HG03095 (cell line): ENCODE measurements around the gene MSI2.

Experiments
- ATAC-seq: cut with Tn5 transposase; IDR thresholded peaks from one replicate; pipeline ENCODE4 v1.9.1; 2021; ENCODE audit warnings: moderate library complexity; ENCODE audit not compliant: unreplicated experiment

The MSI2 gene

DNA sequence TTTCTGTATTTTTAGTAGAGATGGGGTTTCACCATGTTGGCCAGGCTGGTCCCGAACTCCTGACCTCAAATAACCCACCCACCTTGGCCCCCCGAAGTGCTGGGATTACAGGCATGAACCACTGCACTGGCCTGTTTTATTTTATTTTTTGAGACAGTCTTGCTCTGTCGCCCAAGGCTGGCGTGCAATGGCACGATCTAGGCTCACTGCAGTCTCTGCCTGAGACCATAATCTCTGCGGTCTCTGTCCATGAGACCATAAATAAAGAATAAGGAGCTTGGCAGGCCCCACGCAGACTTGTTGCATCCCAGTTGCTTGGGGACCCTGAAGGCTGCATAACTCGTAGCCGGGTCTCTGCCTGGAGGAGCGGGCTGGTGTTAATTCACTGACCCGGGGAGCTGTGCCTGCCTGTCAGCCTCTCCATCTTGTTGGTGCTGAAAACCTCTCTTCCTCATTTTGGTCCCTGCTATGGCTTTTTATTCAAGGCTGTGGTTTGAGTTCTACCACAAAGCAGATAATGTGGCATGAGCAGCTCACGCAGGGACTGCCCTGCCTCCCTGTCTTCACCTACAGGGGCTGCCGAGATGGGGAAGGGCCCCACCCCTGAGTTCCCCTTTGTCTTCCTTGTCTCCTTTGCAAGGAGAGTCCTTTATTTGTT is 82.1 kb downstream of the MSI2 start:
- ATAC-seq = no peak

- ATAC-seq = no peak
Measured at GRCh38 chr17:57340160-57340981, 84.0 kb downstream of the MSI2 start.

- ATAC-seq = no peak
Measured at GRCh38 chr17:57341611-57342540, 85.6 kb downstream of the MSI2 start.

- no peak for ATAC-seq
Measured at GRCh38 chr17:57342963-57343589, 86.8 kb downstream of the MSI2 start.

- ATAC-seq = no peak
Measured at GRCh38 chr17:57343717-57344116, 87.4 kb downstream of the MSI2 start.

DNA sequence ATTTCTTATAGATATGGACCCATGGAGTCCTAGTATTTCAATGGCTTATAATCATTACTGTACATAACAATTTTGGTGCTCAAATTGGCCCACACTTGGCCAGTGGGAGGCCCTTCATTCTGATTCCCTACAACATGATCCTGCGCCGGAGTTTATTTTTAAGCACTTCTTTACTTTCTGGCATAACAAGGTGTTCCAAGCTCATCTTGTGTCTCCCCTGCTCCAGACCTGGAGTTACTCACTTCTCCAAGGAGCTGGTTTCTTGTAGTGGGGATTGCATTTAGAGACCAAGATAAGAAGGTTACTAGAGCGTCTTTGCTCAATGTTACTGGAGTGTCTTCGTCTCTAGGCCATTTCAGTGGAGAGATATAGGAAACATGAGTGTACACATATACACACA is 87.9 kb downstream of the MSI2 start:
- ATAC-seq = no peak

GRCh38 chr17:57349541-57350247 is 93.4 kb downstream of the MSI2 start:
- no peak for ATAC-seq

DNA sequence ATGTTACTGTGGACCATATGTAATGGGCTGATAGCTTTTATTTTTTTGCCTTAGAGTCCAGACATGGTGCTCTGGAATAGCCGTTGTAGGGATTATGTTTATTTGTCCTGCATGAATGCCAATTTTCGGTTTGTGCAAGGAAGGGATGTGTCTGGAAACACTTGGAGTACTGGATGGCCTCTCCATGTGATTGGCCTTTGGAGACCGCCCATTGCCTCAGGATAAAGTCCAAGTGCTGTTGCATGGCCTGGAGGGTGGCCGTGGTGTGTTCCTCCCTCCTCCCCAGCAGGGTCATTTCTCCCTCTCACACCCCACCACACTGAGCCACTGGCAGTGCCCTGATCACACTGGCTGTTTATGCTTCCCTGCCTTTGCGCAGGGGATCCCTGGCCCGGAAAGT is 93.9 kb downstream of the MSI2 start:
- no peak for ATAC-seq

- no peak for ATAC-seq
Measured at GRCh38 chr17:57352665-57353175, 96.4 kb downstream of the MSI2 start.

GRCh38 chr17:57354673-57355072 is 98.3 kb downstream of the MSI2 start:
- ATAC-seq = no peak

- ATAC-seq = no peak
Measured at GRCh38 chr17:57355090-57355859, 99.0 kb downstream of the MSI2 start.

DNA sequence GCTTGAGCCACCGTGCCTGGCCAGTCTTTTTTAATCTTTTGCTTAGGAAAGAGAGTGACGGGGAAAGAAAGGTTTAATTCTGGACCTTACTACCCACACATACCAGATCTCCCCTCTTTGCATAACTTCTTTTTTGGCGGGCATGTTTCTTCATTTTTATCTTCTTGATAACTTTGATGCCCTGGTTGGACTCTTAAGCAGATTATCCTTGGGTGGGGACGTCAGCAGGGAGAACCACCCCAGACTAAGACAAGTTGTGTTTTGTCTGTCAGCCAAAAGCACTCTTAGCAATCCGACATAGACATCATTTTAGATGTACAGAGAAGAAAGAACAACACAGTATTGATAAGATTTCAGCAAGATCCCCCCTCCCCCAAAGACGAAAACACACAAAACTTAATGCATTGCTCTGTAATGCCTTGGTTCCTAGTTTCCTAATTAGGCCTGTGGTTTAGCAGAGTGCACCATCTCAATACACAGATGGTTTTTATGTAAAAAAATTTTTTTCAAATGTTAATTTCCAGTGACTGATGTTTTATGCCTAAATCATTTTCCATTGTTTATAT is 99.9 kb downstream of the MSI2 start:
- ATAC-seq = peak; percentile 27

DNA sequence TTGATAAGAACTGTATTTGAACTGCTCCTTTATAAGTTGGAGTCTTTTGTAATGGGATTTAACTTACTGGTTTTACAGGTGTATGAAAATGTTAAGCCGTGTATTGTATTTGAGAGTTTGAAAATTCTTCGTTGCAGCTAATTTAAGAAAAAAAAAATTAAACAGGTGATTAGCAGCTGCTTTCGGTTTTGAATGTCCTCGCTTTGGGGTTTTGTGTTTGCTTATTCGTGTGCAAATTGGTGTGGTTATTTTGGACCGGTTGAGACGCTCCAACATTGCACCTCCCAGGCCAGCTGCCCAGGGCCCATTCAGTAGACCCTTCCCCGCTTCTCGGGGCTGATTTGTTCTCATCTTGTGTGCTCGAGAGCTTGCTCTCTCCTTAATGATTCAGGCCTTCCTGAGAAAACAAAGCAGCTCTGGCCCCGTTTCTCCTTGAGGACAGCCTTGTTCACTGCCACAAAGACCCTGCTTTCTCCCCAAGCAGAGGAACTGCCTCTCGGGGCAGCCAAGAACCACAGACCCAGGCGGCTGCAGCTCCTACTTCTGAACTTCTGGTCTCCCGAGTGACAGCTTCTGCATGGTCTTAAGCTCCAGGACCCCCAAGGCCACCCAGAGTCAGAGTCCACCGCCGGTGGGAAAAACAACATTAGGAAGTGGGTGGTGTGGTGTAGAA is 100.5 kb downstream of the MSI2 start:
- peak; percentile 50 for ATAC-seq

DNA sequence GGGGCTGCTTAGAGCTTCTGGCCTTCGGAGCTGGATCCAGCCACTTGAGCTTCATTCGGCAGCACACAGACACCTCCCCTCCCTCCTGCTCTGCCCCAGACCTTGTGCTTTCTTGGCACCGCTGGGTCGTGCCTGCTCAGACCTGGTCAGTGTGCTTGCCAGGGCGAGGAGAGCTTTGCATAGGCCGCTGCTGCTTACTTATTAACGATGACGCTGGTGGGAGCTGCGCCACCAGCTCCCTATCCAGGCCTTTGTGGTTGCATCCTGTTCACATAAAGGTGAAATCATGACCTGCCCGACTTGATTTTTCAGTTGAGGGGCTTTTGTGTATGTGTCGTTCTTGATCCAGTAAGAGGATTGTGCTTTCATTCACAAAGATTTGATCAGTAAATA is 101.1 kb downstream of the MSI2 start:
- ATAC-seq = no peak

DNA sequence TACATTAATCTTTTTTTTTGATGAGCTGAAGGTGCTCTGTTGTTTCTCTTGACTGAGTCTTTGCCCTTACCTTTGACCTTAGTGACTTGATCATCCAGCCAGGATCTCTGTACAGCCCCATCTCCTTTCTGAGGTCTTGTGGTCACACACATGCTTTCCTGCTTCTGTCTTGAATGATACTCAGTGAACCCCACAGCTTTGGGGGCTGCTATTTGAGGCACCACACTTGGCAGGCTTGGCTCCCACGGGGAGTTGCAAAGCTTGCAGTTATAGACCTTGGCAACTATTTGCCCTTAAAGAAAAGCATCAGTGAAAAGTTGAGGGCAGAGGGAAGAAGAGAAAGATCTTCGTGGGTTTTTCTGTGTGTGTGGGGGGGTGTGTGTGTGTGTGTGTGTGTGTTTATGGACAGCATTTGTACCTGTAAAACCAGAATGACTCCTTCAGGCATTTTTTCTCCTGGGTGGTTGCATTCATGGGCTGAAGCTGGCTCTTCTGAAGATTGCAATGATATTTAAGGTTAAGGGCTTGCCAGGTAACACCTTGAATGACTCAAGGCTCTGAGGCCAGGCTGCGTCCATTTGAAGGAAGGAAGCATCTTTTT is 101.6 kb downstream of the MSI2 start:
- ATAC-seq = peak; percentile 52

DNA sequence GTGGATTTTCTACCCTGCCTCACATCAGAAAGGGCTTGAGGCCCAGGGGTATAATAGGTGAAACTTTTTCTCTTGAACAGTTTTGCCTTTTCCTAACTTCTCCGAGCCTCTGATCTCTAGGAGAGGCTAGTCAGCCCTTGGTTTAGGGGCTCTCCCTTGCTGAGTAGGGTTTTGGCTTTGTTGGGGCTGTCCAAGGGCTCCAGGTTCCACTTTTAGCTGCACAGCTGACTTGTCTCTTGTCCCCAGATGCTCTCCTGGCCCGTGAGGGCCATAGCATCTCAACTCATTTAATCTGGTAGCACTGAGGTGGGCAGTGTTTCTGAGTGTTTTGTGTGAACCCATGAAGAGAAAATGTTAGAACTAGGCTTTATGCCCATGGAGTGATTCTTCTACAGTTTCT is 103.9 kb downstream of the MSI2 start:
- no peak for ATAC-seq

DNA sequence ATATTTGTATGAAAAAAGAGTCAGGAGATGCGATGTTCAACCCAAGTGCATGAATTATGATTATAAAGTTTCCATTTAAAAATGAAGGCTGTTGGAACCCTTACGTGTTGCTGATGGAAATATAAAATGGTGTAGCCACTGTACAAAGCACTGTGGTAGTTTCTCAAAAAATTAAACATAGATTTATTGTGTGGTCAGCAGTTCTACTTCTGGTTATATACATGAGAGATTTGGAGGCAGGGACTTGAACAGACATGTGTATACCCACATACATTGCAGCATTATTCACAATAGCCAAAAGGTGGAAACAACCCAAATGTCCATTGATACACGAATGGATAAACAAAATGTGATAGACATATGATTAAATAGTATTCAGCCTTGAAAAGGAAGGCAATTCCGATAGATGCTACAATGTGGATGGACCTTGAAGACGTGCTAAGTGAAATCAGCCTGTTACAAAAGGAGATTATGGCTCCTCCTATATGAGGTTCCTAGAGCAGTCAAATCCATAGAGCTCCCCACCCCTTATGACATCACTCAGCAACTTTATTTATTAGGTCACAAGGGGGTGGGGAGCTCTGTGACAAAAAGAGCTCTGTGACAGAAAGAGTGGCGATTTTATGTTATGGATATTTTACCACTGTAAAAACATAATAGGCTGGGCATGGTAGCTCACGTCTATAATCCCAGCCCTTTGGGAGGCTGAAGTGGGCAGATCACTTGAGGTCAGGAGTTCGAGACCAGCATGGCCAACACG is 106.7 kb downstream of the MSI2 start:
- ATAC-seq = no peak
